K562 (cell line): Measurements from ENCODE around the gene POLR3A. TPM values are rescaled to one million over a fixed set of nuclear protein-coding genes. Genes with fewer than 3 reads are reported as not detected.

Source experiments
- CTCF ChIP-seq, 3 experiments: IDR thresholded peaks in 2 of 3; conservative IDR thresholded peaks in 1 of 3; 2 replicates each; pipeline ENCODE4 v1.5.1; 2011 to 2012; ENCODE audit warnings: low read length in 3 of 3, mild to moderate bottlenecking in 3 of 3, control low read depth in 2 of 3, improper control_type of control experiment in 1 of 3, inconsistent platforms in 1 of 3, low read depth in 1 of 3, mixed read lengths in 1 of 3, moderate library complexity in 1 of 3; ENCODE audit not compliant: insufficient read depth in 2 of 3
- FIP1L1 ChIP-seq: fragments of 200-400 bp; formaldehyde crosslinking; IDR thresholded peaks from 2 replicates; pipeline ENCODE4 v1.6.1; 2018; ENCODE audit warnings: mild to moderate bottlenecking, low read depth, low read length; ENCODE audit not compliant: poor library complexity, severe bottlenecking
- GATAD2A ChIP-seq: fragments of 450-650 bp; IDR thresholded peaks from 2 replicates; pipeline ENCODE4 v1.6.1; 2017
- HLTF ChIP-seq: fragments of 450-650 bp; IDR thresholded peaks from 2 replicates; pipeline ENCODE4 v1.6.1; 2016
- HNRNPK ChIP-seq: fragments of 200-400 bp; formaldehyde crosslinking; IDR thresholded peaks from one replicate; pipeline ENCODE4 v1.6.1; 2018; ENCODE audit warnings: mild to moderate bottlenecking, low read depth, low read length; ENCODE audit not compliant: poor library complexity, severe bottlenecking
- IRF9 ChIP-seq: fragments of 450-650 bp; IDR thresholded peaks from 2 replicates; pipeline ENCODE4 v1.6.1; 2016; ENCODE audit warnings: missing biosample characterization, missing genetic modification characterization
- KAT2B ChIP-seq: IDR thresholded peaks from one replicate; pipeline ENCODE4 v1.6.1; 2012; ENCODE audit warnings: low read depth, mild to moderate bottlenecking, control low read depth, inconsistent platforms, low read length, moderate library complexity
- PCBP2 ChIP-seq: fragments of 200-400 bp; formaldehyde crosslinking; IDR thresholded peaks from 2 replicates; pipeline ENCODE4 v1.6.1; 2018; ENCODE audit warnings: low read length, low read depth, mild to moderate bottlenecking, moderate library complexity; ENCODE audit not compliant: poor library complexity, severe bottlenecking
- PHB ChIP-seq: fragments of 250-450 bp; sonication (Bioruptor Pico); IDR thresholded peaks from 2 replicates; pipeline ENCODE4 v1.5.0; 2021
- RNF219 ChIP-seq: fragments of 250-450 bp; sonication (Bioruptor Pico); IDR thresholded peaks from 2 replicates; pipeline ENCODE4 v1.5.0; 2022; ENCODE audit warnings: mild to moderate bottlenecking
- SAFB ChIP-seq: fragments of 200-400 bp; formaldehyde crosslinking; IDR thresholded peaks from 2 replicates; pipeline ENCODE4 v1.6.1; 2017; ENCODE audit warnings: low read depth, low read length, borderline replicate concordance
- VEZF1 ChIP-seq: fragments of 200-800 bp; sonication (Bioruptor generic); IDR thresholded peaks from 2 replicates; pipeline ENCODE4 v1.6.1; 2017; ENCODE audit warnings: missing genetic modification characterization, missing compliant biosample characterization
- ZBTB17 ChIP-seq: fragments of 450-650 bp; formaldehyde crosslinking; IDR thresholded peaks from 2 replicates; pipeline ENCODE4 v1.4.0; 2020; ENCODE audit warnings: mild to moderate bottlenecking
- ZBTB8A ChIP-seq: fragments of 450-650 bp; IDR thresholded peaks from 2 replicates; pipeline ENCODE4 v1.6.1; 2018; ENCODE audit warnings: mild to moderate bottlenecking, moderate library complexity; ENCODE audit not compliant: partially characterized antibody
- ZNF384 ChIP-seq: IDR thresholded peaks from 2 replicates; pipeline ENCODE4 v1.6.1; 2012; ENCODE audit warnings: low read depth, low read length, improper control_type of control experiment
- ZNF740 ChIP-seq, 3 experiments: fragments of 200-800 bp in 1 of 3; sonication (Bioruptor generic) in 1 of 3; sonication (generic) in 1 of 3; formaldehyde crosslinking in 1 of 3; IDR thresholded peaks; 2 replicates each; pipeline versions ENCODE4 v1.6.1 to v1.8.0; 2016 to 2022; ENCODE audit warnings: mild to moderate bottlenecking in 2 of 3, missing compliant biosample characterization in 2 of 3, missing genetic modification characterization in 2 of 3, missing genetic modification reagents in 1 of 3
- polyA plus RNA-seq, 8 experiments: library from polyadenylated mRNA; depleted of rRNA in 4 of 8; stranded (reverse) in 5 of 8; unstranded in 3 of 8; fragments of >200 nt; fragmentation: Nextera tagmentation in 2 of 8; fragmentation: Illumina TruSeq in 1 of 8; extraction: Ambion mirVana in 2 of 8; extraction: Trizol in 1 of 8; gene quantifications; 2 replicates each; pipeline versions ENCODE4 v1.2.1 to v1.2.3, GENCODE V29; 2011 to 2014; ENCODE audit warnings: inconsistent platforms in 1 of 8, missing spikeins in 1 of 8
- total RNA-seq, 7 experiments: library from RNA; depleted of rRNA in 6 of 7; stranded (reverse); fragments of >200 nt in 6 of 7; fragmentation: Illumina TruSeq in 2 of 7; extraction: Trizol in 2 of 7; gene quantifications; 2 replicates each; pipeline versions ENCODE4 v1.2.1 to v1.2.3, GENCODE V29; 2011 to 2021; ENCODE audit warnings: low replicate concordance in 1 of 7
- TF ChIP-seq, protein P1 (sequence below): sonication (generic); formaldehyde crosslinking; IDR thresholded peaks from 2 replicates; pipeline ENCODE4 v1.9.0; 2022; ENCODE audit warnings: mild to moderate bottlenecking, missing genetic modification reagents

Gene POLR3A
- total and polyA plus RNA-seq, 9 of the 15 experiments (the other 6 are each of a cell fraction or from before 2014, with no cell fraction given), result 14.9 to 37.0 (median 26.7) TPM

DNA sequence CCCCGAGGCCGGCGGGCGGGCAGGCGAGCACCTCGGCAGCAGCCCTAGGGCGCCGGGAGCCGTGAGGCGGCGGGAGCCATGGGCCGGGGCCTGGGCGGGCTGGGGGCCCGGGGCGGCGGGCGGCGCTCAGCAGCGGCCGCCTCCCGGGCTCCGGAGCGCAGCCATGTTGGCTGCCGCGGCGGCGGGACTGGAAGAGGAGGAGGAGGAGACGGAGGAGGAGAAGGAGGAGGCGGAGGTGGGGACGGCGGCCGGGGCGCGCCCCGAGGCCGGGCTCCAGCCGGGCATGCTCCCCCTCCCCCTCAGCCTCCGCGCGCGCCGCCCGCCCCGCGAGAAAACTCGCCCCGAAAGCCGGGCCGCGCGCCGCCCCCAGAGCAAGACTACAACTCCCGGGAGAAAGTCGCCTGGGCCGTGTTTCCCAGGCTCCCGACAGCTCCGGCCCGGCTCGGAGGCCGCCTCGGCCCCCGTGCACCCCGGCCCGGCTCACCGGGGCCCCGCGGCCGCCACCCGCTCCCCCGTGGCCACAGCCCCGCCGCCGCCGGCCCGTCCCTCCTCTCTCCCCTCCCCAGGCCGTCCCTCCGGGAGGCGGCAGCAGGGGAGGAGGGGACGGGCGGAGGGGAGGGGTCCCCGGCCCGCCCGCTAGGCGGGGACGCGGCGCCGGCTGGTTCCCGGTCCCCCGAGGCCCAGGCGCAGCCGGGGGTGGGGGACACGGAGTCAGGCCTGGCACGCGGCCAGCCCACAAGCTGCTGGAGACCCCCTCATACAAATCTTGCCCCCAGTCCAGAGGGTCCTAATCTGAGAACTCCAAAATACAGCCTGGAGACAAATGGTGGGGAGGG lies 102.5 kb downstream of the POLR3A start, which contains the start of gene DLG5 (continued):
- no peak for TF ChIP-seq HNRNPK
- no peak for TF ChIP-seq RNF219 (CRISPR knock-in tag)
- 0 out of 2 replicates have a peak, but pooled peaks have one; percentile 31 for TF ChIP-seq SAFB
- no peak for TF ChIP-seq ZNF384
- no peak; the same call in 1 of the 2 replicates for TF ChIP-seq PHB (CRISPR knock-in tag)
- peak; percentile 93 for TF ChIP-seq VEZF1 (CRISPR knock-in tag)
- TF ChIP-seq GATAD2A, result no peak; the same call in 1 of the 2 replicates
- TF ChIP-seq PCBP2, result no peak
- 0 out of 2 replicates have a peak, but pooled peaks have one; percentile 30 for TF ChIP-seq ZBTB17 (CRISPR knock-in tag)
- no peak for TF ChIP-seq ZNF740 (CRISPR knock-in tag; IDR thresholded peaks at IDR 0.05)
- no peak for TF ChIP-seq ZNF740 (tag; IDR thresholded peaks at IDR 0.05)
- TF ChIP-seq HLTF, result no peak
- peak; percentile 18 for TF ChIP-seq FIP1L1
- TF ChIP-seq, protein P1, sequence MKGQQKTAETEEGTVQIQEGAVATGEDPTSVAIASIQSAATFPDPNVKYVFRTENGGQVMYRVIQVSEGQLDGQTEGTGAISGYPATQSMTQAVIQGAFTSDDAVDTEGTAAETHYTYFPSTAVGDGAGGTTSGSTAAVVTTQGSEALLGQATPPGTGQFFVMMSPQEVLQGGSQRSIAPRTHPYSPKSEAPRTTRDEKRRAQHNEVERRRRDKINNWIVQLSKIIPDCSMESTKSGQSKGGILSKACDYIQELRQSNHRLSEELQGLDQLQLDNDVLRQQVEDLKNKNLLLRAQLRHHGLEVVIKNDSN, result no peak
- TF ChIP-seq IRF9, result no peak
- TF ChIP-seq KAT2B, result no peak
- TF ChIP-seq ZBTB8A, result no peak
- no peak for TF ChIP-seq CTCF (IDR thresholded peaks at IDR 0.05 in 2 of 3, conservative IDR thresholded peaks at IDR 0.05 in 1 of 3; ENCODE audit: insufficient read depth in 2 of 3, low read depth in 1 of 3, low read length in 3 of 3)
